ENCODE data around the gene SPDYE3. TPM values are rescaled to one million over a fixed set of nuclear protein-coding genes. Genes with fewer than 3 reads are reported as not detected.
"Not testable (repeated sequence)": the region's sequence is repeated elsewhere in the genome, so short reads cannot be mapped to it uniquely, and the experiment has no call there.

The SPDYE3 gene
- total and polyA plus RNA-seq, 4 donors = 0.07 to 1.7 TPM; not detected in 2

DNA sequence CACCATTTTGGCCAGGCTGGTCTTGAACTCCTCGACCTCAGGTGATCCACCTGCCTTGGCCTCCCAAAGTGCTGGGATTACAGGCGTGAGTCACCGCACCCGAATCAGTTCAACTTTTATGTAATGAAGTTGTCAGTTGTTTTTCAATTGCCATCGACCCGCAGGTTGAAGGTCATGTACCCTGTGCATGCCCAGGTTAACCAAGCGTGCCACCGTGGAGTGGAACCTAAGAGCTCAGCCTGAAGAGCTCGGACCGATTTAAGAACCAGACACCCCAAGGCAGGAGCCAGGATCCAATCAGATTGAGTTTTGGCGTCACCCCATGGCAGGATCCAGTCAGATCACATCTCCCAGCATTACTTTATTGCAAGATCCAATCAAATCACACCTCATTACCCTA is 19.4 kb downstream of the SPDYE3 start:
- TF ChIP-seq RXRA (IDR thresholded peaks at IDR 0.05) (peak; percentile 69 to 82), HNF4A (conservative IDR thresholded peaks at IDR 0.05) (peak; percentile 79 to 83), NR2F2 (IDR thresholded peaks at IDR 0.05) (peak; percentile 50), JUND (IDR thresholded peaks at IDR 0.05) (peak; percentile 30 to 47), SP1 (IDR thresholded peaks at IDR 0.05) (peak; percentile 59)
- H3K4me1 ChIP-seq (ENCODE audit: control insufficient read depth in 4 of 4, insufficient read depth in 4 of 4, low read length in 3 of 4); DNase-seq (ENCODE audit: low spot score); H3K27me3 ChIP-seq (ENCODE audit: control insufficient read depth in 4 of 4, insufficient read depth in 4 of 4, low read length in 3 of 4); H3K36me3 ChIP-seq (ENCODE audit: control insufficient read depth in 4 of 4, insufficient read depth in 3 of 4, low read depth in 1 of 4, low read length in 3 of 4); H3K9me3 ChIP-seq (ENCODE audit: control insufficient read depth in 4 of 4, low read length in 3 of 4); H3K9ac ChIP-seq (ENCODE audit: low read depth in 1 of 2, low read length in 2 of 2); H3K4me3 ChIP-seq (ENCODE audit: low read depth in 1 of 3, low read length in 3 of 3): not testable (repeated sequence)
- WGBS = 48% methylated on average over 10 of the region's 11 CpGs
- H3K27ac ChIP-seq (ENCODE audit: low read depth in 1 of 2, low read length in 2 of 2) = peak overlapping the region; percentile 50 to 78

DNA sequence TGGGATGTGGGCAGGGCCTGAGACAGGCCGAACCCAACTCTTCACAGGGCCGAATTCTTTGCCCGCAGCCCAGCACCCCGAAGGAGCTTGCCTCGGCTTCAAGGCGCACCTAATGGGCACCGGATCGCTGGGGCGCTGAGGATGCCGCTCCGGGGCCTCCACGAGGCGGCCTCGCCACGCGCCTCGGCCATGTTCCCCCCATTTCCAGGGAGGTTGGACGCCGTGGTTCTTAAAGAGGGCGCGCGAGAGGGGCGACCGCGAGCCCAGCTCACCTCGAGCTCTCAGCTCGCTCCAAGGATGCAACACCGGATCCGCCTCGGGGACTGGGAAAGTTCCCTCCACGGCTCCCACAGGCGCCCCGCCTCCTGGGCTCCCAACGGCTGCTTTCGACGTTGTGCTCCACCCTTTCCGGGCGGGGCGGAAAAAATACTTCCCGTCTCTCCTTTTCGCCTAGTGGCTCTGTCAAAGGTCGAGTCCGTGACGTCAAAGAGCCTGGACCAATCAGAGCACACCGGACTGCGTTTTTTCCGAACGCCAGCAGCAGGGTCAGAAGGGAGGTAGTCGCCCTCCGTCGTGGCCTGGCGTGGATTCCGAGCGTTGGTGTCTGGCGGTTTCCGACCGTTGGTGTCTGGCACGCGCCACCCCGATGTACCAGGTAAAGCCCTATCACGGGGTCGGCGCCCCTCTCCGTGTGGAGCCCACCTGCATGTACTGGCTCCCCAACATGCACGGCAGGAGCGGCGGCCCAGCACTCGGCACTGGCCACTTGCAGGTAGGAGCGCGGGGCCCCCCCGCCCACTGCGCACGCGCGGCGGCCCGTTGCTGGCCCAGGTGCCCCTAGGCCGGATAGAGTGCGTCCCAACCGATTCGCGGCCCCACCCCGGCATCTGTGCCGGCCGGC is 28.3 kb downstream of the SPDYE3 start:
- not testable (repeated sequence) for H3K27me3 ChIP-seq (ENCODE audit: control insufficient read depth in 4 of 4, insufficient read depth in 4 of 4, low read length in 3 of 4); H3K9me3 ChIP-seq (ENCODE audit: control insufficient read depth in 4 of 4, low read length in 3 of 4); H3K4me1 ChIP-seq (ENCODE audit: control insufficient read depth in 4 of 4, insufficient read depth in 4 of 4, low read length in 3 of 4); H3K36me3 ChIP-seq (ENCODE audit: control insufficient read depth in 4 of 4, insufficient read depth in 3 of 4, low read depth in 1 of 4, low read length in 3 of 4)
- H3K4me3 ChIP-seq (ENCODE audit: low read depth in 1 of 3, low read length in 3 of 3) = peak overlapping the region; percentile 88 to 90 (median 88)
- peak; percentile 91 for DNase-seq (ENCODE audit: low spot score)
- H3K9ac ChIP-seq (ENCODE audit: low read depth in 1 of 2, low read length in 2 of 2) = peak overlapping the region; percentile 60 to 64
- WGBS = under 1% methylated on average over 82 of the region's 85 CpGs
- TF ChIP-seq SP1 (IDR thresholded peaks at IDR 0.05) (peak; percentile 90), RAD21 (IDR thresholded peaks at IDR 0.05) (peak; percentile 9 to 14), EGR1 (IDR thresholded peaks at IDR 0.05; ENCODE audit: low read depth in 2 of 2) (peak in 1 of 2 donors; percentile 52), HNF4A (conservative IDR thresholded peaks at IDR 0.05) (peak; percentile 38 to 56), YY1 (IDR thresholded peaks at IDR 0.05) (peak; percentile 78), TAF1 (conservative IDR thresholded peaks at IDR 0.05) (peak; percentile 63), GABPA (IDR thresholded peaks at IDR 0.05 in 1 of 2, conservative IDR thresholded peaks at IDR 0.05 in 1 of 2) (peak; percentile 43 to 82), RXRA (IDR thresholded peaks at IDR 0.05) (peak; percentile 58 to 64), JUND (IDR thresholded peaks at IDR 0.05) (peak in 1 of 2 donors; percentile 19), NR2F2 (IDR thresholded peaks at IDR 0.05) (peak; percentile 87)
- TF ChIP-seq, protein P1, sequence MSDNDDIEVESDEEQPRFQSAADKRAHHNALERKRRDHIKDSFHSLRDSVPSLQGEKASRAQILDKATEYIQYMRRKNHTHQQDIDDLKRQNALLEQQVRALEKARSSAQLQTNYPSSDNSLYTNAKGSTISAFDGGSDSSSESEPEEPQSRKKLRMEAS (IDR thresholded peaks at IDR 0.05) = peak; percentile 59
- TF ChIP-seq, protein P2, sequence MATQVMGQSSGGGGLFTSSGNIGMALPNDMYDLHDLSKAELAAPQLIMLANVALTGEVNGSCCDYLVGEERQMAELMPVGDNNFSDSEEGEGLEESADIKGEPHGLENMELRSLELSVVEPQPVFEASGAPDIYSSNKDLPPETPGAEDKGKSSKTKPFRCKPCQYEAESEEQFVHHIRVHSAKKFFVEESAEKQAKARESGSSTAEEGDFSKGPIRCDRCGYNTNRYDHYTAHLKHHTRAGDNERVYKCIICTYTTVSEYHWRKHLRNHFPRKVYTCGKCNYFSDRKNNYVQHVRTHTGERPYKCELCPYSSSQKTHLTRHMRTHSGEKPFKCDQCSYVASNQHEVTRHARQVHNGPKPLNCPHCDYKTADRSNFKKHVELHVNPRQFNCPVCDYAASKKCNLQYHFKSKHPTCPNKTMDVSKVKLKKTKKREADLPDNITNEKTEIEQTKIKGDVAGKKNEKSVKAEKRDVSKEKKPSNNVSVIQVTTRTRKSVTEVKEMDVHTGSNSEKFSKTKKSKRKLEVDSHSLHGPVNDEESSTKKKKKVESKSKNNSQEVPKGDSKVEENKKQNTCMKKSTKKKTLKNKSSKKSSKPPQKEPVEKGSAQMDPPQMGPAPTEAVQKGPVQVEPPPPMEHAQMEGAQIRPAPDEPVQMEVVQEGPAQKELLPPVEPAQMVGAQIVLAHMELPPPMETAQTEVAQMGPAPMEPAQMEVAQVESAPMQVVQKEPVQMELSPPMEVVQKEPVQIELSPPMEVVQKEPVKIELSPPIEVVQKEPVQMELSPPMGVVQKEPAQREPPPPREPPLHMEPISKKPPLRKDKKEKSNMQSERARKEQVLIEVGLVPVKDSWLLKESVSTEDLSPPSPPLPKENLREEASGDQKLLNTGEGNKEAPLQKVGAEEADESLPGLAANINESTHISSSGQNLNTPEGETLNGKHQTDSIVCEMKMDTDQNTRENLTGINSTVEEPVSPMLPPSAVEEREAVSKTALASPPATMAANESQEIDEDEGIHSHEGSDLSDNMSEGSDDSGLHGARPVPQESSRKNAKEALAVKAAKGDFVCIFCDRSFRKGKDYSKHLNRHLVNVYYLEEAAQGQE (IDR thresholded peaks at IDR 0.05) = peak; percentile 85
- peak overlapping the region; percentile 93 to 98 for H3K27ac ChIP-seq (ENCODE audit: low read depth in 1 of 2, low read length in 2 of 2)

DNA sequence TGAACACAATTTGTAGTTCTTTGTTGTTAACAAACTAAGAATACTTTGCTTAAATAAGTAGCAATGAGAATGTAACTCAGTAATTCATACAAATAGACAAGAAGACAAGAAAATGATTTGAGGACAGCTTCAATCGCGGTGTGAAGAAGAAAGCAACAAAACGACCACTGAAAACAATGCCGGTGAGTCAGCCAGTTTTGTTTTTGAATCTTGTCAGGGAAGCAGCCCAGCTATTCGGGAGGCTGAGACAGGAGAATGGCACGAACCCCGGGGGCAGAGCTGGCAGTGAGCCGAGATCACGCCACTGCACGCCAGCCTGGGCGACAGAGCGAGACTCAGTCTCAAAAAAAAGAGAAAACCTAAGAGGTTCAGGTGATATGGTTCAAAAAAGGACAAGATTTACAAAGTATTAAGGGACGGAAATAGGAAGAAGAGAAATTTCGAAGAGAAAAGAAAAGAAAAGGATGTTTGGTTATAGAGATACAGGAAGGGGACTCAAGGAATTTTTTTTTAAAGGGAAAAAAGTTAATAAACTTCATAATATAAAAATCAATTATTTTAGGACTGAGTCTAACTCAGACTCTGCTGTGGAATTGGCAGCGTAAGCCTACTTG is 30.7 kb downstream of the SPDYE3 start:
- not testable (repeated sequence) for H3K27ac ChIP-seq (ENCODE audit: low read depth in 1 of 2, low read length in 2 of 2); H3K4me1 ChIP-seq (ENCODE audit: control insufficient read depth in 4 of 4, insufficient read depth in 4 of 4, low read length in 3 of 4); H3K27me3 ChIP-seq (ENCODE audit: control insufficient read depth in 4 of 4, insufficient read depth in 4 of 4, low read length in 3 of 4); DNase-seq (ENCODE audit: low spot score); H3K36me3 ChIP-seq (ENCODE audit: control insufficient read depth in 4 of 4, insufficient read depth in 3 of 4, low read depth in 1 of 4, low read length in 3 of 4); H3K9me3 ChIP-seq (ENCODE audit: control insufficient read depth in 4 of 4, low read length in 3 of 4); H3K4me3 ChIP-seq (ENCODE audit: low read depth in 1 of 3, low read length in 3 of 3); H3K9ac ChIP-seq (ENCODE audit: low read depth in 1 of 2, low read length in 2 of 2)
- WGBS = 90% methylated on average over 15 of the region's 15 CpGs

DNA sequence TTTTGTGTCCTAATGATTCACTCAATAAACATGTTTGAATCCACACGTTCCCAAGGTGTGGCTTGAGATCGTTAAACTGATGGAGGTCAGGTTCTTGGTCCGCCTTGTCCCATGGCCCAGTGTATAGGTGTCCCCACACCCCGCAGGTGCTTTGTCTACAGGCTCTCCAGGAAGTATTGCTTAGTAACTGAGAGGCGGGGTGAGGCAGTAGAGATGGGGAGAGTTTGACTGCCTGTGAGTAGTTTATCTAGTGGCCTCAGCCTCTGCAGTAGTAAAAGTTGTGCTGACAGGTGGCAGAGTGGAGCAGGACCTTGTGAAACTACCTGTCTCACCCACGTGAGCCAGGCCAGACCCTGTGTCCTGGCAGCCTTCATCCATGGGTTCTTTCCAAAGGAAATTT is 33.8 kb downstream of the SPDYE3 start:
- H3K4me1 ChIP-seq (ENCODE audit: control insufficient read depth in 4 of 4, insufficient read depth in 4 of 4, low read length in 3 of 4); DNase-seq (ENCODE audit: low spot score); H3K9ac ChIP-seq (ENCODE audit: low read depth in 1 of 2, low read length in 2 of 2); H3K9me3 ChIP-seq (ENCODE audit: control insufficient read depth in 4 of 4, low read length in 3 of 4); H3K4me3 ChIP-seq (ENCODE audit: low read depth in 1 of 3, low read length in 3 of 3); H3K27me3 ChIP-seq (ENCODE audit: control insufficient read depth in 4 of 4, insufficient read depth in 4 of 4, low read length in 3 of 4); H3K27ac ChIP-seq (ENCODE audit: low read depth in 1 of 2, low read length in 2 of 2): not testable (repeated sequence)
- H3K36me3 ChIP-seq (ENCODE audit: control insufficient read depth in 4 of 4, insufficient read depth in 3 of 4, low read depth in 1 of 4, low read length in 3 of 4) = peaks cover 3 to 11% (median 9%) of the 10 kb centered on the region in 4 donors
- WGBS = 74% methylated on average over 6 of the region's 6 CpGs
